ENCODE data around the gene SPATA17.

The SPATA17 gene

DNA sequence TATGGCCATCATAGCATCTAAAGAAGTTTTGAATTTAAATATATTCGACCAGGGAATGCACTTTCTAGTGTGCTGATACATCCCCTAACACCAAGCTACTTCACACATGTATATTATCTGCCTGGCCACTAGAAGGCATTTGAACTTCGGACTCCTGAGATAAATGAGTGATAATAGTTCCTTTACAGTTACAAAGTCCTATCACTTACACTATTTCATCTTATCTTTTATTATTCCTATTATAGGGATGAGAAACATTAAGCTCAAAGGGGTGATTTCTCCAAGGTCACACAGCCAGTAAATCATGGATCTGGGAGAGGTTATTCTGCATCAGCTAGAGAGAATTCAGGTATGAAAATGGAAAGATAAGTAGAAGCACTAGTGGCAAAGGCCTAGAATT, 40.5 kb upstream of the SPATA17 start:
- no peaks in the 10 kb centered on the region for H3K27me3 ChIP-seq (ENCODE audit: low read length)
- H3K4me3 ChIP-seq (ENCODE audit: insufficient read depth, low read length, poor library complexity, severe bottlenecking) = no peak overlapping the region
- no peaks in the 10 kb centered on the region for H3K79me2 ChIP-seq (ENCODE audit: insufficient read depth, low read length)
- no peak overlapping the region for H3K27ac ChIP-seq (ENCODE audit: low read depth, low read length)
- H3K36me3 ChIP-seq (ENCODE audit: low read length) = no peaks in the 10 kb centered on the region
- no peaks in the 10 kb centered on the region for H3K9me3 ChIP-seq (ENCODE audit: insufficient read depth, low read length)
- no peaks in the 10 kb centered on the region for H4K20me1 ChIP-seq (ENCODE audit: low read depth, low read length)
- peaks cover 3% of the 10 kb centered on the region; the same call in 1 of the 2 replicates for H3F3A ChIP-seq (ENCODE audit: insufficient read depth)
- no peak overlapping the region for H3K4me2 ChIP-seq (ENCODE audit: low read depth, low read length, poor library complexity, severe bottlenecking)
- H2AFZ ChIP-seq (ENCODE audit: low read depth, low read length, severe bottlenecking) = no peak overlapping the region
- TF ChIP-seq, protein P1, sequence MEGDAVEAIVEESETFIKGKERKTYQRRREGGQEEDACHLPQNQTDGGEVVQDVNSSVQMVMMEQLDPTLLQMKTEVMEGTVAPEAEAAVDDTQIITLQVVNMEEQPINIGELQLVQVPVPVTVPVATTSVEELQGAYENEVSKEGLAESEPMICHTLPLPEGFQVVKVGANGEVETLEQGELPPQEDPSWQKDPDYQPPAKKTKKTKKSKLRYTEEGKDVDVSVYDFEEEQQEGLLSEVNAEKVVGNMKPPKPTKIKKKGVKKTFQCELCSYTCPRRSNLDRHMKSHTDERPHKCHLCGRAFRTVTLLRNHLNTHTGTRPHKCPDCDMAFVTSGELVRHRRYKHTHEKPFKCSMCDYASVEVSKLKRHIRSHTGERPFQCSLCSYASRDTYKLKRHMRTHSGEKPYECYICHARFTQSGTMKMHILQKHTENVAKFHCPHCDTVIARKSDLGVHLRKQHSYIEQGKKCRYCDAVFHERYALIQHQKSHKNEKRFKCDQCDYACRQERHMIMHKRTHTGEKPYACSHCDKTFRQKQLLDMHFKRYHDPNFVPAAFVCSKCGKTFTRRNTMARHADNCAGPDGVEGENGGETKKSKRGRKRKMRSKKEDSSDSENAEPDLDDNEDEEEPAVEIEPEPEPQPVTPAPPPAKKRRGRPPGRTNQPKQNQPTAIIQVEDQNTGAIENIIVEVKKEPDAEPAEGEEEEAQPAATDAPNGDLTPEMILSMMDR (IDR thresholded peaks at IDR 0.05; ENCODE audit: insufficient read depth, low read length, poor library complexity, severe bottlenecking) = no peak
- TF ChIP-seq EZH2phosphoT487 (conservative IDR thresholded peaks at IDR 0.05; ENCODE audit: low read length) = no peak
- H3K9me2 ChIP-seq (replicated peaks; ENCODE audit: insufficient read depth, low read length) = no peaks in the 10 kb centered on the region
- no peak overlapping the region for H3K9ac ChIP-seq (ENCODE audit: low read length)

DNA sequence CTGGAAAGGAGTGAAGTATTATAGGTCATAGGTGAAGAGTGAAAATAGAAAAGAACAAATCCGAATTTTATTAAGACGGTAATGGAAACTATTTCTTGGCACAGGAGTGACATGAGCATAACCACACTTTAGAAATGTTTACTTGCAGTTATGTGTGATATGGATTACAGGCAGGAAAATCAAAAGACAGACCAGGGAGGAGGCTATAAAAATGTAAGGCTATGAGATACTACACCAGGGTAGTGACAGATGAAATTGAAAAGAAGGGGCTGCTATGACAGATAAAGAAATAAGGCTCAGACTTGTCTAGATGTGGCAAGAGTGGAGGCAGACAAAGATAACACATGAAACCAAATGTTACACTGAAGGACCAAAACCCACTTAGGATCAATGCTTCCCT, 32.0 kb upstream of the SPATA17 start:
- no peak overlapping the region for H3K9ac ChIP-seq (ENCODE audit: low read length)
- no peak for TF ChIP-seq EZH2phosphoT487 (conservative IDR thresholded peaks at IDR 0.05; ENCODE audit: low read length)
- TF ChIP-seq, protein P1 (IDR thresholded peaks at IDR 0.05; ENCODE audit: insufficient read depth, low read length, poor library complexity, severe bottlenecking) = no peak
- no peaks in the 10 kb centered on the region for H3K79me2 ChIP-seq (ENCODE audit: insufficient read depth, low read length)
- H4K20me1 ChIP-seq (ENCODE audit: low read depth, low read length) = no peaks in the 10 kb centered on the region
- H3K4me2 ChIP-seq (ENCODE audit: low read depth, low read length, poor library complexity, severe bottlenecking) = no peak overlapping the region
- H3K36me3 ChIP-seq (ENCODE audit: low read length) = no peaks in the 10 kb centered on the region; the same call in 1 of the 2 replicates
- H3K9me2 ChIP-seq (replicated peaks; ENCODE audit: insufficient read depth, low read length) = no peaks in the 10 kb centered on the region
- no peak overlapping the region for H3K27ac ChIP-seq (ENCODE audit: low read depth, low read length)
- H3F3A ChIP-seq (ENCODE audit: insufficient read depth) = peaks cover 3% of the 10 kb centered on the region; the same call in 1 of the 2 replicates
- H3K4me3 ChIP-seq (ENCODE audit: insufficient read depth, low read length, poor library complexity, severe bottlenecking) = no peak overlapping the region
- H3K27me3 ChIP-seq (ENCODE audit: low read length) = no peaks in the 10 kb centered on the region
- H2AFZ ChIP-seq (ENCODE audit: low read depth, low read length, severe bottlenecking) = no peak overlapping the region
- H3K9me3 ChIP-seq (ENCODE audit: insufficient read depth, low read length) = no peaks in the 10 kb centered on the region

DNA sequence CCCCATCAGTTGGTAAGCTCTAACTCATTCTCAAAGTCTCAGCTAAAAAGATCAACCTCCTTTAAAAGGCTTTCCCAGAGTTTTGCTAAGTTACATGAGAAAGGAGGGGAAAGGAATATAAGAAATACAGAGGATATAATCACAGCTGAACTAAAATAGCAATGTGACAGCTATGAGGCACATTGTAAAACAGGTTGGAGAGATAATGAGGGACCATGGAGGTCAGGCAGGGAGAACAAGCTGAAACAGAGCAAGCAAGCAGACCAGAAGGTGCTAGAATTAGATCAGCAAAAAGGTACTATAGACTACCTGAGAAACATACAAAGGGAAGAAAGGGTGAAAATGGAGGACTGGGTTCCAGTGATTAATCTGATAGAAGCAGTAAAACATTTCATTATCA, 28.8 kb upstream of the SPATA17 start:
- no peaks in the 10 kb centered on the region for H3K79me2 ChIP-seq (ENCODE audit: insufficient read depth, low read length)
- no peaks in the 10 kb centered on the region; the same call in 1 of the 2 replicates for H3F3A ChIP-seq (ENCODE audit: insufficient read depth)

More for the DNA sequence above, 28.8 kb upstream of the SPATA17 start:
- Histone ChIP-seq H3K27me3 (ENCODE audit: low read length) (no peaks in the 10 kb centered on the region), H3K4me3 (ENCODE audit: insufficient read depth, low read length, poor library complexity, severe bottlenecking) (no peak overlapping the region), H3K36me3 (ENCODE audit: low read length) (no peaks in the 10 kb centered on the region; the same call in 1 of the 2 replicates), H3K9me2 (replicated peaks; ENCODE audit: insufficient read depth, low read length) (no peaks in the 10 kb centered on the region), H2AFZ (ENCODE audit: low read depth, low read length, severe bottlenecking) (no peak overlapping the region), H3K9ac (ENCODE audit: low read length) (no peak overlapping the region), H3K27ac (ENCODE audit: low read depth, low read length) (no peak overlapping the region), H3K4me2 (ENCODE audit: low read depth, low read length, poor library complexity, severe bottlenecking) (no peak overlapping the region), H3K9me3 (ENCODE audit: insufficient read depth, low read length) (no peaks in the 10 kb centered on the region), H4K20me1 (ENCODE audit: low read depth, low read length) (no peaks in the 10 kb centered on the region)
- TF ChIP-seq, protein P1 (IDR thresholded peaks at IDR 0.05; ENCODE audit: insufficient read depth, low read length, poor library complexity, severe bottlenecking) = no peak
- TF ChIP-seq EZH2phosphoT487 (conservative IDR thresholded peaks at IDR 0.05; ENCODE audit: low read length) = no peak
